ENCODE data around the gene SORBS2.

Gene SORBS2

DNA sequence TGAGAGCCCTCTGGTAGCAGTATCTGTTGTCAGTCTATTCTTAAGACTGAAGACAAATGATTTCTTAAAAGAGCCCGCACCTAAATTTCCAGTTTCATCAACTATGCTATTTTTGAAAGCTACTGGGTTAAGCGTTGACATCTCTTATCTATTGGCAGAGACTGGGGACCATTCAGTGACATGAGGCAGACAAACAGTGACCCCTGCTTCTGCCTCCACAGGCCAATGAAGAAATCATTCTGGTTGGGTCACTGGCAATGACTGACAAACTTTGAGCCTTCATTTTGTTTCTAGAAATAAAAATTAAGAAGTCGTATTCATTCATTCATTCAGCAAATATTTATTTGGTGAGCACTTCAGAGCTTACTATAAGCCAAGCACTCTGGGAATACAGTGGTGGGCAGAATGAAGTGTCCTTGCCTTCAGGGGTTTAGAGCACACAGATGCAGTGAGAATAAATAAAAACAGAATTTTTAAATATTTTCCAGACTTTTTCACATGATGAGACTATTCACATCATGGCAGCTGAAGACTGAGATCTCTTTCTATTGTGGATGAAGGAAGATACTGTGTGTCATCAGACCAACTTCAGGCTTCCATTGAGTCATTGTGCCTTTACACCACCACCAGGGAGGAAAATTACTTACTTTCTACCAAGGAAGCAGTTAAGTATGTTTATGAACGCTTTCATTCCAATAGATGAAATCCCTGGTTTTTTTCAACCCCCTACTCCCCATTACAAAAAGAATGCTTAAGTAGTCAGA is 36.0 kb downstream of the SORBS2 start:
- no peak for TF ChIP-seq EZH2 (IDR thresholded peaks at IDR 0.05; ENCODE audit: borderline replicate concordance, low read depth, low read length, severe bottlenecking)
- TF ChIP-seq, protein P1, sequence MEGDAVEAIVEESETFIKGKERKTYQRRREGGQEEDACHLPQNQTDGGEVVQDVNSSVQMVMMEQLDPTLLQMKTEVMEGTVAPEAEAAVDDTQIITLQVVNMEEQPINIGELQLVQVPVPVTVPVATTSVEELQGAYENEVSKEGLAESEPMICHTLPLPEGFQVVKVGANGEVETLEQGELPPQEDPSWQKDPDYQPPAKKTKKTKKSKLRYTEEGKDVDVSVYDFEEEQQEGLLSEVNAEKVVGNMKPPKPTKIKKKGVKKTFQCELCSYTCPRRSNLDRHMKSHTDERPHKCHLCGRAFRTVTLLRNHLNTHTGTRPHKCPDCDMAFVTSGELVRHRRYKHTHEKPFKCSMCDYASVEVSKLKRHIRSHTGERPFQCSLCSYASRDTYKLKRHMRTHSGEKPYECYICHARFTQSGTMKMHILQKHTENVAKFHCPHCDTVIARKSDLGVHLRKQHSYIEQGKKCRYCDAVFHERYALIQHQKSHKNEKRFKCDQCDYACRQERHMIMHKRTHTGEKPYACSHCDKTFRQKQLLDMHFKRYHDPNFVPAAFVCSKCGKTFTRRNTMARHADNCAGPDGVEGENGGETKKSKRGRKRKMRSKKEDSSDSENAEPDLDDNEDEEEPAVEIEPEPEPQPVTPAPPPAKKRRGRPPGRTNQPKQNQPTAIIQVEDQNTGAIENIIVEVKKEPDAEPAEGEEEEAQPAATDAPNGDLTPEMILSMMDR (IDR thresholded peaks at IDR 0.05; ENCODE audit: borderline replicate concordance, extremely low read depth, low read length, poor library complexity, severe bottlenecking), result no peak
- no peak overlapping the region for H3K4me3 ChIP-seq (ENCODE audit: low read depth in 1 of 2, low read length in 2 of 2)
- H3K79me2 ChIP-seq (ENCODE audit: insufficient read depth, low read length), result no peaks in the 10 kb centered on the region
- H2AFZ ChIP-seq (ENCODE audit: low read depth, low read length), result no peak overlapping the region
- DNase-seq, result no peak
- no peaks in the 10 kb centered on the region for H3K36me3 ChIP-seq (ENCODE audit: insufficient read depth, low read length)
- no peak overlapping the region for H3K27ac ChIP-seq (ENCODE audit: low read length)
- no peak overlapping the region for H3K4me2 ChIP-seq (ENCODE audit: insufficient read depth, low read length)
- no peak for ATAC-seq (ENCODE audit: insufficient read depth, low read depth)
- H3K4me1 ChIP-seq (ENCODE audit: insufficient read depth, low read length), result no peaks in the 10 kb centered on the region
- no peaks in the 10 kb centered on the region for H3K27me3 ChIP-seq (ENCODE audit: insufficient read depth, low read length, poor library complexity)
- no peaks in the 10 kb centered on the region for H3K9me3 ChIP-seq (ENCODE audit: insufficient read depth, low read length, severe bottlenecking)
- H4K20me1 ChIP-seq (ENCODE audit: insufficient read depth, low read length), result no peaks in the 10 kb centered on the region
- H3K9ac ChIP-seq (ENCODE audit: low read depth, low read length), result no peak overlapping the region

DNA sequence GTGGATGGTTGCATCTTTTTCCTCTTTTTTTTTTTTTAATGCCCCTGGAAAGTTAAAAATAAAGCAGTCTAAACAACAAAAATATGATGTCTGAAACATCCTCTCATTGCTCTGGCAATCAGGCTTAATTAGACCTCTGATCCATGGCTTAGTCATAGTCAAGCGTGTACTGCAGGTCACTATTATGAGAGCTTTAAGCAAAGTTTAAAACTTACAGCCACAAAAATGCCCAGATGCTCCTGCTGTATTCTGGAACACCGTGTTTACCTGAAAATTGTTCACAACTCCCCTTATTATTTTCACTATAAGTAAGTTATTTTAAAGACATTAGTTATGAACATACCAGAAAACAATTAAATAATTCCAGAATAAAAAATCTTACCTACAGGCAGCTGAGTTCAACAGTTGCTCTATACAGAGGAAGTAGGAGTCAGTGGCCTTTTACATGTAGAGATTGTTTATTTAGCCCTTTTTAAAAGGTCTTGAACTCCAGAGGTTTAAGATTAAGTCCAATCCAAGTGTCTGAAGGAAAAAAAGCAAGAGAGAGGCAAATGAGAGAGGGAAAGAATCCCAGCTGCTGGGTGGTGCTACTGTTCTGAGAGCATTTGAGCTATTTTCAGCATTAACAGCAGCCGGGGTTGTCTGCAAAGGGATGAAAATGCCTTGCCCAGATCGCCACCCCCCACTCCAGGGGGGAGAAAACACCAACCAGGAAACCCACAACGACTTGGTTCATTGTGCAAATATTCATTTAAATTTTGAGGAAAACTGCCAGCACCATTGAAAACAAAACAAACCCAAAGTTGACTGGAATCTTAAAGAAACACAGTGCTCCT is 36.9 kb downstream of the SORBS2 start:
- H3K9me3 ChIP-seq (ENCODE audit: insufficient read depth, low read length, severe bottlenecking), result no peaks in the 10 kb centered on the region
- H3K27ac ChIP-seq (ENCODE audit: low read length), result no peak overlapping the region
- H3K9ac ChIP-seq (ENCODE audit: low read depth, low read length), result no peak overlapping the region
- DNase-seq (no peak), ATAC-seq (ENCODE audit: insufficient read depth, low read depth) (no peak)
- no peak overlapping the region for H3K4me3 ChIP-seq (ENCODE audit: low read depth in 1 of 2, low read length in 2 of 2)
- no peaks in the 10 kb centered on the region for H3K27me3 ChIP-seq (ENCODE audit: insufficient read depth, low read length, poor library complexity)
- H3K4me1 ChIP-seq (ENCODE audit: insufficient read depth, low read length), result no peaks in the 10 kb centered on the region
- H3K36me3 ChIP-seq (ENCODE audit: insufficient read depth, low read length), result no peaks in the 10 kb centered on the region
- H3K79me2 ChIP-seq (ENCODE audit: insufficient read depth, low read length), result no peaks in the 10 kb centered on the region
- H4K20me1 ChIP-seq (ENCODE audit: insufficient read depth, low read length), result no peaks in the 10 kb centered on the region
- H2AFZ ChIP-seq (ENCODE audit: low read depth, low read length), result no peak overlapping the region
- H3K4me2 ChIP-seq (ENCODE audit: insufficient read depth, low read length), result no peak overlapping the region
- TF ChIP-seq EZH2 (IDR thresholded peaks at IDR 0.05; ENCODE audit: borderline replicate concordance, low read depth, low read length, severe bottlenecking), result no peak
- TF ChIP-seq, protein P1 (IDR thresholded peaks at IDR 0.05; ENCODE audit: borderline replicate concordance, extremely low read depth, low read length, poor library complexity, severe bottlenecking), result no peak

DNA sequence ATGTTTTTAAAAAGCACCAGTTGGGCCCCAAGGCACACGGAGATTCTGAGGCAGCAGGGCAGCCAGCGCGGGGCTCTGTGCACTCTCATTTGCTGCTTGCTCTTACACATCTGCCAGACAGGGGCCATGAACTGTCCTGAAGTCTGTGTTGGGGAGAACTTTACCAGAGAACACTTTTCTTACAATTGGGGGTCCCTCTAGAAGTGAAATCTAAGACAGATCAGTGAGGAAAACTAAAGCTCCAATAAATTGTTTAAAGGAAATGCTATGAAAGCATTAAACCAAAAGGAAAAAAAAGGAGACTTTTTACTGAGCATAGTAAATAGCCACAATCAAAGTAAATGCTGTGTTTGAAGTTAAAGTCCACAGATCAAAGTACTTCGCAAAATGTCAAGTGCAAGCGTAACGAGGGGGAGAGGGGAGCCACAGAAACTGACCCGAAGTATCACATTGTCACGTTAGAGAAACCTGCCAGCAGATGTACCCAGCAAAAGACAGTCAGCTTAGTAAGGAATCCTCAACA is 37.8 kb downstream of the SORBS2 start:
- H3K9me3 ChIP-seq (ENCODE audit: insufficient read depth, low read length, severe bottlenecking), result no peaks in the 10 kb centered on the region
- no peaks in the 10 kb centered on the region for H3K27me3 ChIP-seq (ENCODE audit: insufficient read depth, low read length, poor library complexity)
- no peak overlapping the region for H2AFZ ChIP-seq (ENCODE audit: low read depth, low read length)
- H3K79me2 ChIP-seq (ENCODE audit: insufficient read depth, low read length), result no peaks in the 10 kb centered on the region
- H3K4me3 ChIP-seq (ENCODE audit: low read depth in 1 of 2, low read length in 2 of 2), result no peak overlapping the region
- no peak overlapping the region for H3K9ac ChIP-seq (ENCODE audit: low read depth, low read length)
- H3K36me3 ChIP-seq (ENCODE audit: insufficient read depth, low read length), result no peaks in the 10 kb centered on the region
- TF ChIP-seq, protein P1 (IDR thresholded peaks at IDR 0.05; ENCODE audit: borderline replicate concordance, extremely low read depth, low read length, poor library complexity, severe bottlenecking), result no peak
- TF ChIP-seq EZH2 (IDR thresholded peaks at IDR 0.05; ENCODE audit: borderline replicate concordance, low read depth, low read length, severe bottlenecking), result no peak
- H3K4me2 ChIP-seq (ENCODE audit: insufficient read depth, low read length), result no peak overlapping the region
- DNase-seq (no peak), ATAC-seq (ENCODE audit: insufficient read depth, low read depth) (no peak)
- no peaks in the 10 kb centered on the region for H4K20me1 ChIP-seq (ENCODE audit: insufficient read depth, low read length)
- no peaks in the 10 kb centered on the region for H3K4me1 ChIP-seq (ENCODE audit: insufficient read depth, low read length)
- no peak overlapping the region for H3K27ac ChIP-seq (ENCODE audit: low read length)

Data from DND-41 (cell line).